Measurements from ENCODE around the gene AGK.

DNA sequence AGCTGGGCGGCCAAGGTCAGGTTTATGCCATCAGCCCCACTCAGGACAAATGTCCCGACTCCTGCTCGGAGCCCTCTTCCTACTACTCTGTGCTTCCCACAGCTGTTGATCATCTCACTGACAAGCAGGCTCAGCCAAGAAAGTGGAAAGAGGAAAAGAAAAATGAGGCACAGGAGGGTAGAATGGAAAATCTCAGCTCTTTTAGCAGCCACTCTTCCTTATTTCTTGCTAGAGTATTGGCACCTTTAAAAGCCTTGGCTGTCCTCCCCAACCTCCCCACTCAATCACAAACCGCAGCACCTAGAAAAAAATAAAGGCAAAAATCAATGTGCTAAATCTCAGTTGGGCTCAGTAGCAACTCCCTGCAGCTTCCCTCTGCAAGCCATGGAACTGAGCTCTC is 35.3 kb upstream of the AGK start:
- TF ChIP-seq, protein P1, sequence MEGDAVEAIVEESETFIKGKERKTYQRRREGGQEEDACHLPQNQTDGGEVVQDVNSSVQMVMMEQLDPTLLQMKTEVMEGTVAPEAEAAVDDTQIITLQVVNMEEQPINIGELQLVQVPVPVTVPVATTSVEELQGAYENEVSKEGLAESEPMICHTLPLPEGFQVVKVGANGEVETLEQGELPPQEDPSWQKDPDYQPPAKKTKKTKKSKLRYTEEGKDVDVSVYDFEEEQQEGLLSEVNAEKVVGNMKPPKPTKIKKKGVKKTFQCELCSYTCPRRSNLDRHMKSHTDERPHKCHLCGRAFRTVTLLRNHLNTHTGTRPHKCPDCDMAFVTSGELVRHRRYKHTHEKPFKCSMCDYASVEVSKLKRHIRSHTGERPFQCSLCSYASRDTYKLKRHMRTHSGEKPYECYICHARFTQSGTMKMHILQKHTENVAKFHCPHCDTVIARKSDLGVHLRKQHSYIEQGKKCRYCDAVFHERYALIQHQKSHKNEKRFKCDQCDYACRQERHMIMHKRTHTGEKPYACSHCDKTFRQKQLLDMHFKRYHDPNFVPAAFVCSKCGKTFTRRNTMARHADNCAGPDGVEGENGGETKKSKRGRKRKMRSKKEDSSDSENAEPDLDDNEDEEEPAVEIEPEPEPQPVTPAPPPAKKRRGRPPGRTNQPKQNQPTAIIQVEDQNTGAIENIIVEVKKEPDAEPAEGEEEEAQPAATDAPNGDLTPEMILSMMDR (IDR thresholded peaks at IDR 0.05): no peak
- no peak for TF ChIP-seq CHD2 (IDR thresholded peaks at IDR 0.05; ENCODE audit: low read length, partially characterized antibody)
- TF ChIP-seq EP300 (IDR thresholded peaks at IDR 0.05): no peak
- TF ChIP-seq CEBPB (IDR thresholded peaks at IDR 0.05): no peak
- no peak for TF ChIP-seq KDM1A (IDR thresholded peaks at IDR 0.05; ENCODE audit: low read depth)
- TF ChIP-seq ZFP36 (IDR thresholded peaks at IDR 0.05; ENCODE audit: borderline replicate concordance, partially characterized antibody): no peak
- TF ChIP-seq RCOR1 (IDR thresholded peaks at IDR 0.05; ENCODE audit: low read depth, low read length): no peak
- TF ChIP-seq, protein P2, sequence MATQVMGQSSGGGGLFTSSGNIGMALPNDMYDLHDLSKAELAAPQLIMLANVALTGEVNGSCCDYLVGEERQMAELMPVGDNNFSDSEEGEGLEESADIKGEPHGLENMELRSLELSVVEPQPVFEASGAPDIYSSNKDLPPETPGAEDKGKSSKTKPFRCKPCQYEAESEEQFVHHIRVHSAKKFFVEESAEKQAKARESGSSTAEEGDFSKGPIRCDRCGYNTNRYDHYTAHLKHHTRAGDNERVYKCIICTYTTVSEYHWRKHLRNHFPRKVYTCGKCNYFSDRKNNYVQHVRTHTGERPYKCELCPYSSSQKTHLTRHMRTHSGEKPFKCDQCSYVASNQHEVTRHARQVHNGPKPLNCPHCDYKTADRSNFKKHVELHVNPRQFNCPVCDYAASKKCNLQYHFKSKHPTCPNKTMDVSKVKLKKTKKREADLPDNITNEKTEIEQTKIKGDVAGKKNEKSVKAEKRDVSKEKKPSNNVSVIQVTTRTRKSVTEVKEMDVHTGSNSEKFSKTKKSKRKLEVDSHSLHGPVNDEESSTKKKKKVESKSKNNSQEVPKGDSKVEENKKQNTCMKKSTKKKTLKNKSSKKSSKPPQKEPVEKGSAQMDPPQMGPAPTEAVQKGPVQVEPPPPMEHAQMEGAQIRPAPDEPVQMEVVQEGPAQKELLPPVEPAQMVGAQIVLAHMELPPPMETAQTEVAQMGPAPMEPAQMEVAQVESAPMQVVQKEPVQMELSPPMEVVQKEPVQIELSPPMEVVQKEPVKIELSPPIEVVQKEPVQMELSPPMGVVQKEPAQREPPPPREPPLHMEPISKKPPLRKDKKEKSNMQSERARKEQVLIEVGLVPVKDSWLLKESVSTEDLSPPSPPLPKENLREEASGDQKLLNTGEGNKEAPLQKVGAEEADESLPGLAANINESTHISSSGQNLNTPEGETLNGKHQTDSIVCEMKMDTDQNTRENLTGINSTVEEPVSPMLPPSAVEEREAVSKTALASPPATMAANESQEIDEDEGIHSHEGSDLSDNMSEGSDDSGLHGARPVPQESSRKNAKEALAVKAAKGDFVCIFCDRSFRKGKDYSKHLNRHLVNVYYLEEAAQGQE (IDR thresholded peaks at IDR 0.05): no peak
- TF ChIP-seq JUNB (IDR thresholded peaks at IDR 0.05): no peak
- no peak for TF ChIP-seq POLR2AphosphoS2 (conservative IDR thresholded peaks at IDR 0.05; ENCODE audit: low read length)
- TF ChIP-seq, protein P3, sequence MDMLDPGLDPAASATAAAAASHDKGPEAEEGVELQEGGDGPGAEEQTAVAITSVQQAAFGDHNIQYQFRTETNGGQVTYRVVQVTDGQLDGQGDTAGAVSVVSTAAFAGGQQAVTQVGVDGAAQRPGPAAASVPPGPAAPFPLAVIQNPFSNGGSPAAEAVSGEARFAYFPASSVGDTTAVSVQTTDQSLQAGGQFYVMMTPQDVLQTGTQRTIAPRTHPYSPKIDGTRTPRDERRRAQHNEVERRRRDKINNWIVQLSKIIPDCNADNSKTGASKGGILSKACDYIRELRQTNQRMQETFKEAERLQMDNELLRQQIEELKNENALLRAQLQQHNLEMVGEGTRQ (IDR thresholded peaks at IDR 0.05): no peak
- TF ChIP-seq POLR2A (IDR thresholded peaks at IDR 0.05; ENCODE audit: low read length): no peak
- TF ChIP-seq BHLHE40 (IDR thresholded peaks at IDR 0.05; ENCODE audit: low read depth, low read length): no peak

Measured in A549 (cell line).